ENCODE data around the gene DOCK8. TPM values are rescaled to one million over a fixed set of nuclear protein-coding genes. Genes with fewer than 3 reads are reported as not detected.
A peak's percentile ranks its signal among the peaks of the same experiment; 100 is the strongest.

Gene DOCK8
- total RNA-seq, 6 experiments from 2014 or later: 5.8 to 20.5 (median 9.5) TPM

DNA sequence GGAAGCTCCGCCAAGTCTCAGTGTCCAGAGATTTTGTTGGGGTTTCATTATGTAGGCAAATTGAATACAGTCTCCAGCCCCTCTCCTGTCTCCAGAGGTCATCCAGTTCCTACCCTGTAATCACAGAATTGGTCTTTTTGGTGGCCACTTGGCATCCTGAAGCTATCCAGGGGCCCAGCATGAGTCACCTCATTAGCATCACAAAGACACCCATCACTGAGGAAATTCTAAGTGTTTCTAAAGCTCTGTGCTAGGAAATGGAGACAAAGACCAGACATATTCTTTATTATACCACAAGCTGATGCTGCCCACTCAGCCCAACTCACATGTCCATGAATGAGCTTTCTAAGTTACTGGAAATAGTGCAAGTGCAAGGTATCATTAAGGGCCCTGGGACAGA lies 229.9 kb downstream of the DOCK8 start:
- H3K27me3 ChIP-seq: no peaks in the 10 kb centered on the region
- ATAC-seq (no peak), DNase-seq (no peak)
- 83% methylated on average over 1 of the region's 1 CpG for WGBS (ENCODE audit: insufficient coverage, low coverage, low lambda C conversion rate, missing lambda C conversion rate)
- no peak overlapping the region for H3K27ac ChIP-seq
- no peak overlapping the region for H3K4me3 ChIP-seq
- peaks cover 0 to 2% (median 0%) of the 10 kb centered on the region in 4 donors for H3K36me3 ChIP-seq
- no peak for TF ChIP-seq POLR2A (IDR thresholded peaks at IDR 0.05)
- TF ChIP-seq, protein P1, sequence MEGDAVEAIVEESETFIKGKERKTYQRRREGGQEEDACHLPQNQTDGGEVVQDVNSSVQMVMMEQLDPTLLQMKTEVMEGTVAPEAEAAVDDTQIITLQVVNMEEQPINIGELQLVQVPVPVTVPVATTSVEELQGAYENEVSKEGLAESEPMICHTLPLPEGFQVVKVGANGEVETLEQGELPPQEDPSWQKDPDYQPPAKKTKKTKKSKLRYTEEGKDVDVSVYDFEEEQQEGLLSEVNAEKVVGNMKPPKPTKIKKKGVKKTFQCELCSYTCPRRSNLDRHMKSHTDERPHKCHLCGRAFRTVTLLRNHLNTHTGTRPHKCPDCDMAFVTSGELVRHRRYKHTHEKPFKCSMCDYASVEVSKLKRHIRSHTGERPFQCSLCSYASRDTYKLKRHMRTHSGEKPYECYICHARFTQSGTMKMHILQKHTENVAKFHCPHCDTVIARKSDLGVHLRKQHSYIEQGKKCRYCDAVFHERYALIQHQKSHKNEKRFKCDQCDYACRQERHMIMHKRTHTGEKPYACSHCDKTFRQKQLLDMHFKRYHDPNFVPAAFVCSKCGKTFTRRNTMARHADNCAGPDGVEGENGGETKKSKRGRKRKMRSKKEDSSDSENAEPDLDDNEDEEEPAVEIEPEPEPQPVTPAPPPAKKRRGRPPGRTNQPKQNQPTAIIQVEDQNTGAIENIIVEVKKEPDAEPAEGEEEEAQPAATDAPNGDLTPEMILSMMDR (IDR thresholded peaks at IDR 0.05): no peak
- peaks cover 0 to 3% (median 0%) of the 10 kb centered on the region in 4 donors for H3K4me1 ChIP-seq
- no peaks in the 10 kb centered on the region for H3K9me3 ChIP-seq
- intact Hi-C loops (cut with DNase I): no loop called here

- ATAC-seq (peak in 2 of 4 donors; percentile 8 to 32), DNase-seq (peak in 1 of 3 donors; percentile 25)
- no peak overlapping the region for H3K27ac ChIP-seq
- peaks cover 0 to 2% (median 0%) of the 10 kb centered on the region in 4 donors for H3K36me3 ChIP-seq
- intact Hi-C loops (cut with DNase I): no loop called here
- no peak overlapping the region for H3K4me3 ChIP-seq
- peaks cover 0 to 3% (median 0%) of the 10 kb centered on the region in 4 donors for H3K4me1 ChIP-seq
- no peaks in the 10 kb centered on the region for H3K27me3 ChIP-seq
- H3K9me3 ChIP-seq: no peaks in the 10 kb centered on the region
- TF ChIP-seq, protein P1 (IDR thresholded peaks at IDR 0.05): no peak
- TF ChIP-seq POLR2A (IDR thresholded peaks at IDR 0.05): no peak
- 39% methylated on average over 3 of the region's 3 CpGs for WGBS (ENCODE audit: insufficient coverage, low coverage, low lambda C conversion rate, missing lambda C conversion rate)
These were observed 230.4 kb downstream of the DOCK8 start for GRCh38 chr9:445033-445432.

DNA sequence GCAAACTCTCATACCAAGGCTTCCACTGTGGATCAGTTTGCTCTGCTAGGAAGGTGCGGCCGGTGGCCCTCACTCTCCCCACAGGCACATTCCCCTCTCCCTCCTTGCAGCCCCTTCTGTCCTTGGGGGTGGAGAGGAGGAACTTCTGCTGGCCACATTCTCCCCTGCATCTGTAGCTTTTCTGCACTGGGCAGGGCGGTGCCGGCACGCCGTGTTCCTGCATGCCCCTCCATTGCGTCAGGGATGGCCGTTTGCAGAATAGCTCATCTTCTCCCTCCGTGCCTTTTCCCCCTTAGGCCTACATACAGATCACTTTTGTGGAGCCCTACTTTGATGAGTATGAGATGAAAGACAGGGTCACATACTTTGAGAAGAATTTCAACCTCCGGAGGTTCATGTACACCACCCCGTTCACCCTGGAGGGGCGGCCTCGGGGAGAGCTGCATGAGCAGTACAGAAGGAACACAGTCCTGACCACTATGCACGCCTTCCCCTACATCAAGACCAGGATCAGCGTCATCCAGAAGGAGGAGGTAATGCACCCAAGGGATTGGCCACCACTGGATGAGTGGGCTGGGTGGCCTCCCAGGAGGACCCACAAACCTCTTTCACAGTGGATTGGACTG lies 231.5 kb downstream of the DOCK8 start:
- H3K36me3 ChIP-seq: peaks cover 0 to 2% (median 0%) of the 10 kb centered on the region in 4 donors
- TF ChIP-seq POLR2A (IDR thresholded peaks at IDR 0.05): no peak
- TF ChIP-seq, protein P1 (IDR thresholded peaks at IDR 0.05): no peak
- peak in 3 of 4 donors; percentile 37 to 65 (median 48) for ATAC-seq
- DNase-seq: no peak
- H3K4me3 ChIP-seq: no peak overlapping the region
- intact Hi-C loops (cut with DNase I): no loop called here
- H3K27me3 ChIP-seq: no peaks in the 10 kb centered on the region
- H3K9me3 ChIP-seq: no peaks in the 10 kb centered on the region
- no peak overlapping the region for H3K27ac ChIP-seq
- 93% methylated on average over 3 of the region's 15 CpGs for WGBS (ENCODE audit: insufficient coverage, low coverage, low lambda C conversion rate, missing lambda C conversion rate)
- H3K4me1 ChIP-seq: peaks cover 0 to 3% (median 0%) of the 10 kb centered on the region in 4 donors

DNA sequence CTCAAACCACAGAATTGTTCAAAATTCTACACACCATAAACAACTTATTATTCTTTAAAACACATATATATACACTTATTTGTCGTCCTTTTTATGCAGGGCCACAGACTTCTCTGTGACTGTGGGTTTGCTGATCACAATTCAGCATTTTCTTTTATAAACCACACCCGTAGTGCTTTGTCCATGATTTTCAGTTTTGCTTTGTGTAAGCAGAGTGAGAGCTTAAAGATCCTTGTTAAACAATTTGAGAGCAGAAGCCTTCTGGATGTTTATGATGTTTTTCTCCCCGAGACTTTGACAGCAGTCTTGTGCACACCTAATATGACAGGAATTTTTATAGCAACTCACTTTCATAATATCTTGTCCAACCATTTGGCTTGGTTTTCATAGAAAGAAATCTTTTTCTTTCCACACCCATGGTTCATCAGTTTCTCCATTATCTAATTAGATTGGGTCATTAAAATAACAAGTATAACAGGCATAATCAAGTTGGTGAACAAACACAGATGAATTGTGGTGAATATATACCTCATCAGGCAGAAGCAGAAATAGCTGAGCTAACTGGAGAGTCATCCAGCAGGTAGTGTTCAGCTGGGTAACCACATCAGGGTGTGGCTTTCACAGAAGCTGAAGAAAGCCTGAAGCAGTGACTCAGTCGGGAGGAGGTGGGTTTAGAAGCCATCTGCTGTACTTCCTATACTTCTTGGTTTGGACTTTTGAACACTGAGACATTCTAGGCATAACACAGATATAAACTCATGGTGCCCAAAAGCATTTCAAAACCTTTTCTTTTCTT lies 232.8 kb downstream of the DOCK8 start:
- TF ChIP-seq POLR2A (IDR thresholded peaks at IDR 0.05): no peak
- TF ChIP-seq, protein P1 (IDR thresholded peaks at IDR 0.05): no peak
- H3K36me3 ChIP-seq: peaks cover 0 to 6% (median 3%) of the 10 kb centered on the region in 4 donors
- intact Hi-C loops (cut with DNase I): no loop called here

More for the DNA sequence above, 232.8 kb downstream of the DOCK8 start:
- Histone ChIP-seq H3K27ac (no peak overlapping the region), H3K4me3 (no peak overlapping the region), H3K27me3 (no peaks in the 10 kb centered on the region), H3K9me3 (no peaks in the 10 kb centered on the region), H3K4me1 (peaks cover 0 to 3% (median 0%) of the 10 kb centered on the region in 4 donors)
- 54% methylated on average over 4 of the region's 4 CpGs for WGBS (ENCODE audit: insufficient coverage, low coverage, low lambda C conversion rate, missing lambda C conversion rate)
- DNase-seq (no peak), ATAC-seq (peak in 3 of 4 donors; percentile 34 to 48 (median 46))
